ENCODE results near the gene TIMM44. TPM values are rescaled to one million over a fixed set of nuclear protein-coding genes. Genes with fewer than 3 reads are reported as not detected.

TIMM44 gene
- polyA plus RNA-seq, 3 donors, result 9.5 to 33.2 (median 10.4) TPM

DNA sequence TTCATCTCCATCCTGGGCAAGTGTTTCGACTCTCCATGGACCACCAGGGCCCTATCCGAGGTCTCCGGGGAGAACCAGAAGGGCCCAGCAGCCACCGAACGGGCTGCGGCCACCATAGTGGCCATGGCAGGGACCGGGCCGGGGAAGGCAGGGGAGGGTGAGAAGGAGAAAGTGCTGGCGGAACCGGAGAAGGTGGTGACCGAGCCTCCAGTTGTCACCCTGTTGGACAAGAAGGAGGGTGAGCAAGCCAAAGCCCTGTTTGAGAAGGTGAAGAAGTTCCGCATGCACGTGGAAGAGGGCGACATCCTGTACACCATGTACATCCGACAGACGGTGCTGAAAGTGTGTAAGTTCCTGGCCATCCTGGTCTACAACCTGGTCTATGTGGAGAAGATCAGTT lies 44.5 kb downstream of the TIMM44 start:
- H3K9me3 ChIP-seq (replicated peaks in 1 of 2; ENCODE audit: control insufficient read depth in 1 of 2, insufficient read depth in 1 of 2, low read length in 2 of 2), result no peaks in the 10 kb centered on the region
- H3K9me3 Mint-ChIP-seq, result peaks cover 0 to 3% (median 0%) of the 10 kb centered on the region in 7 donors
- no peaks in the 10 kb centered on the region for H4K20me1 ChIP-seq (ENCODE audit: insufficient read depth, low read length)
- H3K79me2 ChIP-seq (ENCODE audit: insufficient read depth, low read length), result no peaks in the 10 kb centered on the region
- no peak overlapping the region for H3K4me3 Mint-ChIP-seq
- H3K4me3 ChIP-seq (replicated peaks in 1 of 3; ENCODE audit: low read depth in 2 of 3, low read length in 3 of 3), result no peak overlapping the region
- H3K4me1 Mint-ChIP-seq, result peaks cover 15% of the 10 kb centered on the region
- TF ChIP-seq, protein P1, sequence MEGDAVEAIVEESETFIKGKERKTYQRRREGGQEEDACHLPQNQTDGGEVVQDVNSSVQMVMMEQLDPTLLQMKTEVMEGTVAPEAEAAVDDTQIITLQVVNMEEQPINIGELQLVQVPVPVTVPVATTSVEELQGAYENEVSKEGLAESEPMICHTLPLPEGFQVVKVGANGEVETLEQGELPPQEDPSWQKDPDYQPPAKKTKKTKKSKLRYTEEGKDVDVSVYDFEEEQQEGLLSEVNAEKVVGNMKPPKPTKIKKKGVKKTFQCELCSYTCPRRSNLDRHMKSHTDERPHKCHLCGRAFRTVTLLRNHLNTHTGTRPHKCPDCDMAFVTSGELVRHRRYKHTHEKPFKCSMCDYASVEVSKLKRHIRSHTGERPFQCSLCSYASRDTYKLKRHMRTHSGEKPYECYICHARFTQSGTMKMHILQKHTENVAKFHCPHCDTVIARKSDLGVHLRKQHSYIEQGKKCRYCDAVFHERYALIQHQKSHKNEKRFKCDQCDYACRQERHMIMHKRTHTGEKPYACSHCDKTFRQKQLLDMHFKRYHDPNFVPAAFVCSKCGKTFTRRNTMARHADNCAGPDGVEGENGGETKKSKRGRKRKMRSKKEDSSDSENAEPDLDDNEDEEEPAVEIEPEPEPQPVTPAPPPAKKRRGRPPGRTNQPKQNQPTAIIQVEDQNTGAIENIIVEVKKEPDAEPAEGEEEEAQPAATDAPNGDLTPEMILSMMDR (IDR thresholded peaks at IDR 0.05), result no peak
- H2AFZ ChIP-seq (ENCODE audit: insufficient read depth, low read depth, low read length, poor library complexity, severe bottlenecking), result no peak overlapping the region
- H3K9ac ChIP-seq (ENCODE audit: insufficient read depth, low read length, poor library complexity, severe bottlenecking), result no peak overlapping the region
- peaks cover 10 to 11% (median 11%) of the 10 kb centered on the region in 3 donors for H3K27me3 Mint-ChIP-seq (ENCODE audit: low read depth in 3 of 3)
- DNase-seq, result no peak
- H3K27ac Mint-ChIP-seq, result no peak overlapping the region
- no peak overlapping the region for H3K27ac ChIP-seq (ENCODE audit: low read depth in 1 of 2, low read length in 2 of 2)
- intact Hi-C loops (cut with micrococcal nuclease), result no loop called here
- peaks cover 9 to 12% of the 10 kb centered on the region in 2 donors for H3K4me1 ChIP-seq (ENCODE audit: control insufficient read depth in 1 of 2, insufficient read depth in 2 of 2, low read length in 2 of 2)
- H3K36me3 ChIP-seq (replicated peaks in 1 of 2; ENCODE audit: control insufficient read depth in 1 of 2, insufficient read depth in 2 of 2, low read length in 2 of 2), result no peaks in the 10 kb centered on the region
- peaks cover 0 to 5% of the 10 kb centered on the region in 2 donors for H3K27me3 ChIP-seq (ENCODE audit: control insufficient read depth in 2 of 2, insufficient read depth in 2 of 2, low read length in 2 of 2)
- no peak overlapping the region for H3K4me2 ChIP-seq (replicated peaks; ENCODE audit: extremely low read depth, low read length, poor library complexity, severe bottlenecking)
- 95% methylated on average over 15 of the region's 16 CpGs for WGBS (ENCODE audit: insufficient coverage)
- H3K36me3 Mint-ChIP-seq, result no peaks in the 10 kb centered on the region

DNA sequence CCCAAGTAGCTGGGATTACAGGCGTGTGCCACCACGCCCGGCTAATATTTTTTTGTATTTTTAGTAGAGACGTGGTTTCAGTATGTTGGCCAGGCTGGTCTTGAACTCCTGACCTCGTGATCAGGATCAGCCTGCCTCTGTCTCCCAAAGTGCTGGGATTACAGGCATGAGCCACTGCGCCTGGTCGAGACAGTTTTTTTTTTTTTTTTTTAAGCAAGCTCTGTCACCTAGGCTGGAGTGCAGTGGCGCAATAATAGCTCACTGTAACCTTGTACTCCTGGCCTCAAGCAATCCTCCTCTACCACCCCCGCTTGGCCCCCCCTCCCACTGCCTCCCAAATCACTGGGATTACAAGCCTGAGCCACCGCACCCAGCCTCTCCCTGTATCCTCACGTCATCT lies 46.2 kb downstream of the TIMM44 start:
- TF ChIP-seq, protein P1 (IDR thresholded peaks at IDR 0.05), result no peak

More for the DNA sequence above, 46.2 kb downstream of the TIMM44 start:
- Mint-ChIP-seq H3K9me3 (no peaks in the 10 kb centered on the region), H3K27ac (no peak overlapping the region), H3K27me3 (ENCODE audit: low read depth in 3 of 3) (peaks cover 13 to 24% (median 14%) of the 10 kb centered on the region in 3 donors), H3K4me3 (no peak overlapping the region), H3K4me1 (peaks cover 6% of the 10 kb centered on the region), H3K36me3 (no peaks in the 10 kb centered on the region)
- DNase-seq, result no peak
- no peaks in the 10 kb centered on the region for H4K20me1 ChIP-seq (ENCODE audit: insufficient read depth, low read length)
- no peak overlapping the region for H3K27ac ChIP-seq (ENCODE audit: low read depth in 1 of 2, low read length in 2 of 2)
- H3K79me2 ChIP-seq (ENCODE audit: insufficient read depth, low read length), result no peaks in the 10 kb centered on the region
- peaks cover 0 to 8% of the 10 kb centered on the region in 2 donors for H3K27me3 ChIP-seq (ENCODE audit: control insufficient read depth in 2 of 2, insufficient read depth in 2 of 2, low read length in 2 of 2)
- H3K9ac ChIP-seq (ENCODE audit: insufficient read depth, low read length, poor library complexity, severe bottlenecking), result no peak overlapping the region
- no peaks in the 10 kb centered on the region for H3K9me3 ChIP-seq (replicated peaks in 1 of 2; ENCODE audit: control insufficient read depth in 1 of 2, insufficient read depth in 1 of 2, low read length in 2 of 2)
- intact Hi-C loops (cut with micrococcal nuclease), result no loop called here
- 86% methylated on average over 6 of the region's 11 CpGs for WGBS (ENCODE audit: insufficient coverage)
- H3K4me1 ChIP-seq (ENCODE audit: control insufficient read depth in 1 of 2, insufficient read depth in 2 of 2, low read length in 2 of 2), result no peaks in the 10 kb centered on the region
- H3K4me2 ChIP-seq (replicated peaks; ENCODE audit: extremely low read depth, low read length, poor library complexity, severe bottlenecking), result no peak overlapping the region
- H3K4me3 ChIP-seq (replicated peaks in 1 of 3; ENCODE audit: low read depth in 2 of 3, low read length in 3 of 3), result no peak overlapping the region
- no peak overlapping the region for H2AFZ ChIP-seq (ENCODE audit: insufficient read depth, low read depth, low read length, poor library complexity, severe bottlenecking)
- no peaks in the 10 kb centered on the region for H3K36me3 ChIP-seq (replicated peaks in 1 of 2; ENCODE audit: control insufficient read depth in 1 of 2, insufficient read depth in 2 of 2, low read length in 2 of 2)

Measured in CD14-positive monocyte (primary cell).